NCI-H1436 (cell line): Measurements from ENCODE around the gene PRXL2A.
"Not testable (repeated sequence)": the region's sequence is repeated elsewhere in the genome, so short reads cannot be mapped to it uniquely, and the experiment has no call there.

Experiments used
- DNase-seq: peaks from one replicate; lab custom pipeline; 2025; lab: John Stamatoyannopoulos, UW

The PRXL2A gene, protein sequence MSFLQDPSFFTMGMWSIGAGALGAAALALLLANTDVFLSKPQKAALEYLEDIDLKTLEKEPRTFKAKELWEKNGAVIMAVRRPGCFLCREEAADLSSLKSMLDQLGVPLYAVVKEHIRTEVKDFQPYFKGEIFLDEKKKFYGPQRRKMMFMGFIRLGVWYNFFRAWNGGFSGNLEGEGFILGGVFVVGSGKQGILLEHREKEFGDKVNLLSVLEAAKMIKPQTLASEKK

DNA sequence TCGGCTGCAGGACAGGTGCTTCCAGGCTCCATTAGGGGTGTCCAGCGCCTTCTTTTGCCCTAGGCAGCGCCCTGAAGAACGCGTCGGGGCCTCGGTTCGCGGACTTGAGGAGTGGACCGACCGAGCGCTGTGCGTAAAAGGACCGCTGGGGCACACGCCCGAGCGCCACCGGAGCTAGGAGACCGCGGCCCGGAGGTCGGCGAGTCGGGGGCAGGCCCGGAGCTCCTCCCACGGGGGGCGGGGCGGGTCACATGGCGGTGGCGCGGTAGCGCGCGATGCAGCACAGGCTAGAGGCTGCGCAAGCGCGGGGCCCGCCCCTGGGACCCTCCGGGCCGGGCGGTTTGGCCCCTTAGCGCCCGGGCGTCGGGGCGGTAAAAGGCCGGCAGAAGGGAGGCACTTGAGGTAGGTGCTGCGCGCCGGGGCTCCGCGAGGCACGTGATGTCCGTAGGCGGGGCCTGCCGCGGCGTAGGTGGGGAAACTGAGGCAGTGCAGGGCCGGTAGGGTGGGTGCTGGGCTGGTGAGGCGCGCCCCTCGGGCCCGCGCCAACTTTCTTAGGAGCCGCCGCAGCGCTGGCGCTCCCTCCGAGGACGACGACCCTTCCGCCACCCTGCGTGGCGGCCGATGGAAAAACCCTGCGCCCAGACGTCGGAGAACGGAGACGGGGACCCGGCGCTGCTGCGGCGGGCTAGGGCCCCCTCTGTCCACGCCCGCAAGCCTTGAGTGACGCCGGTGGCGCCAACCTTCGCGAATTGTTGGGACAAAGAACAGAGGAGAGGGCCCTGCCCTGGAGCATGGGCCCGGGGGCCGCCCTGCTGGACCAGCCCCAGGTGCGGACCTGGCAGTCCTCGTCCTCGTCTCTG, at the start of gene PRXL2A:
TSS of gene PRXL2A (plus strand) at position 310 of the 860 bp plus-strand sequence. CDS start 11,917 bp downstream, outside the sequence.
- DNase-seq: peak; percentile 83

DNA sequence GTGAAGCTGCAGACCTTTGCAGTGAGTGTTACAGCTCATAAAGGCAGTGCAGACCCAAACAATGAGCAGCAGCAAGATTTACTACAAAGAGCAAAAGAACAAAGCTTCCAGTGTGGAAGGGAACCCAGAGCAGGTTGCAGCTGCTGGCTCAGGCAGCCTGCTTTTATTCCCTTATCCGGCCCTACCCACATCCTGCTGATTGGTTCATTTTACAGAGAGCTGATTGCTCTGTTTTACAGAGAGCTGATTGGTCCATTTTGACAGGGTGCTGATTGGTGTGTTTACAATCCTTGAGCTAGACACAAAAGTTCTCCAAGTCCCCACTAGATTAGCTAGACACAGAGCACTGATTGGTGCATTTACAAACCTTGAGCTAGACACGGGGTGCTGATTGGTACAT, 49.4 kb upstream of the PRXL2A start:
- DNase-seq: not testable (repeated sequence)

DNA sequence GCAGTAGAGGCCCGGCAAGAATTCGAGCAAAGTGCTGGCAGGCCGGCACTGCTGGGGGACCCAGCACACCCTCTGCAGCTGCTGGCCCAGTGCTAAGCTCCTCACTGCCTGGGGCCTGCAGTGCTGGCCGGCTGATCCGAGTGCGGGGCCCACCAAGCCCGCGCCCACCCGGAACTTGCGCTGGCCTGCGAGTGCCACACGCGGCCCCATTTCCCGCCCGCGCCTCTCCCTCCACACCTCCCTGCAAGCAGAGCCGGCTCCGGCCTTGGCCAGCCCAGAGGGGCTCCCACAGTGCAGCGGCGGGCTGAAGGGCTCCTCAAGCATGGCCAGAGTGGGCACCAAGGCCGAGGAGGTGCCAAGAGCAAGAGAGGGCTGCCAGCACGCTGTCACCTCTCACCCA, 48.7 kb upstream of the PRXL2A start:
- no peak for DNase-seq

DNA sequence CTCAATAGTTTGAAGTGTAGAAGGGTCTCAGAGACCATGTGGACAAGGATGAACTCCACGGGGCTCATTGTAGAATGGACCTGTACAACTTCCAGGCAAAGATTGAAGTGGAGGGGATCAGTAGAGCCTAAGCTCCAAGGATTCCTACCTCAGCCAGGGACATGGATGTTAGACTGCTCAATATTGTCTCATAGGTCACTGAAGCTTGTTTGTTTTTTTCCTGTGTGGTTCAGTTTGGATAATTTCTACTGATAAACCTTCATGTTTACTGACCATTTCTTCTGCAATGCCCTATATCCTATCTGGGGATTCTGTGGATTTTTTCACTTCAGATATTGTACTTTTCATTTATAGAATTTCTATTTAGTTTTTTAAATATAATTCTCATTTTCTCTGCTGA, 42.8 kb upstream of the PRXL2A start:
- DNase-seq: no peak

DNA sequence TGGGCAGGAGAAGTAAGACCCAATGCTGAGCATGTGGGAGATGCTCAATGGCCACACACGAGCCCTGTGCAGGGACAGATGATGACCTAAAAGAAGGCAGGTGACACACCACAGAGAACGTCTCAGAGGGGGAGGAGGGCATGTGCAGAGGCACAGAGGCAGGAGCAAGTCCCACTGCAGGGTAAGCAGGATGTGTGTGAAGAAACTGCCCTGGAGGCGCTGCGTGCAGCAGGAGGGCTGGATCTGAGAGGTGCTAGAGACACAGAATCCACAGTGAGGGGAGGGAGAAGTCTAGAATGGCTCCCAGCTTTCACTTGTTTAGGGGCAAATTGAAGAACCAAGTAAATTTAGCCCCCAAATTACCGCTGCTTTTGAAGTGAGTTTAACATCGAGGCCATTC, 36.9 kb upstream of the PRXL2A start:
- no peak for DNase-seq

DNA sequence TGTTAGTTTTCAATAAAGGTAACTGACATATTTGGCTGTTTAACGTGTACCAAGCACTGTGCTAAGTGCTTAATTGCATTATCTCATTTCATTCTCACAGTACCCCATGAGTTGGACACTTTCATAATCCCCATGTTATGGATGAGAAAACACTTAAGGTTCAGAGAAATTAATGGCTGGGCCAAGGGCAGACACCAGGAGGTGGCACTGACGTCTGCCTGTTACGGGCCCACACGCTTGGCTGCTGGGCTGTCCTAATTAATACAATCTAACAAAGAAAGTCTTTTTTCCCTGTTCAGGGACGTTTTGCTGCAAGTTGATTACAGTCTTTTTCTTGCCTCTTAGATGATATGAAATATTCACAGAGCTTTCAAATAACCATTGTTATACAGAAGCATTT, 35.7 kb upstream of the PRXL2A start:
- no peak for DNase-seq

DNA sequence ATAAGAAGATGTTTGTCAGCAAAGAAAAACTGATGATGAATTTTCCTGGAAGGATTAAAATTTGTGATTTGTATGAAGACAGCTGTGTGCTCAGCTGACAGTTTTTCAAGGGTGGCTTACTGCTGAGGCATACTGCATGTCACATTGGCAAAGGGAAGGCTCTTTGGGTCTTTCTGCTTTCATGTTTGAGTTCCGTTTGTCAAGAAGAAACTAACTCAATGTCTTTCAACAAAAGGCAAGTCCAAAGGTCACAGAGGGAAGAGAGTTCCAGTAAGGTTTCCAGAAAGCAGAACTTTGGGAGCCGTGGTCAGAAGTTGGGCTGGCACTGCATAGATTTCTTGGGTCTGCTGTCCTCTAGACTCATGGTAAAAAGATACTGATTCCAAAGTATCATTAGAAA, 34.8 kb upstream of the PRXL2A start:
- DNase-seq: no peak

DNA sequence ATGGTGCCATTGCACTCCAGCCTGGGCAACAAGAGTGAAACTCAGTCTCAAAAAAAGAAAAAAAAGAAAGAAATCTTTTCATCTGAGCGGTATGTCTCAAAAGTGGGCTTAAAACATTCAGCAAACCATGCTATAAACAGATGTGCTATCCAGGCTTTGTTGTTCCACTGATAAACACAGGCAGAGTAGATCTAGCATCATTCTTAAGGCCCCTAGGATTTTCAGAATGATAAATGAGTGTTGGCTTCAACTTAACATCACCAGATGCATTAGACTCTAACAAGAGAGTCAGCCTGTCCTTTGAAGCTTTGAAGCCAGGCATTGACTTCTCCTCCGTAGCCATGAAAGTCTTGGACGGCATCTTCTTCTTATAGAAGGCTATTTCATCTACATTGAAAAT, 28.6 kb upstream of the PRXL2A start:
- DNase-seq: no peak

DNA sequence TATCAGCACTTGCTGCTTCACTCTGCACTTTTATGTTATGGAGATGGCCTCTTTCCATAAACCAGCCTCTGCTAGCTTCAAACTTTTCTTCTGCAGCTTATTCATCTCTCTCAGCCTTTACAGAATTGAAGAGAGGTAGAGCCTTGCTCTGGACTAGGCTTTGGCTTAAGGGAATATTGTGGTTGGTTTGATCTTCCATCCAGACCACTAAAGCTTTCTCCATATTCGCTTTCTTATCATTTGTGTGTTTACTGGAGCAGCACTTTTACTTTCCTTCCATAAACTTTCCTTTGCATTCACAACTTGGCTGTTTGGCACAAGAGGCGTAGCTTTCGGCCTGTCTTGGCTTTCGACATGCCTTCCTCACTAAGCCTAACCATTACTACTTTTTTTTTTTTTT, 28.2 kb upstream of the PRXL2A start:
- DNase-seq: no peak

DNA sequence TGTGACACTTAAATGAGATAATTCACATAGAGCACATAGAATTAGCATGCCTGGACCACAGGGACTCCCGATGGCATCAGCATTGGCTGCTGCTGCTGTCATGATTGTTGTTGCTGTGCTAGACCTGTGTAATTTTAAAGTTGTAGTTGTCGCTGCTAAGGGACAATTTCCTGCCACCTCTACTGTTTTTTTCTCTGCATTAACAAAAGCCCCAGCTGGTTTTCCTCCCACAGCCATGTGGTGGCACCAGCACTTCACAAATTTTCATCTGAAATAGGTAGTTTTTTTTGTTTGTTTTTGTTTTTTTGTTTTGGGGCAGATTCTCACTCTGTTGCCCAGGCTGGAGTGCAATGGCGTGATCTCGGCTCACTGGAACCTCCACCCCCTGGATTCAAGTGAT, 25.4 kb upstream of the PRXL2A start:
- DNase-seq: no peak

DNA sequence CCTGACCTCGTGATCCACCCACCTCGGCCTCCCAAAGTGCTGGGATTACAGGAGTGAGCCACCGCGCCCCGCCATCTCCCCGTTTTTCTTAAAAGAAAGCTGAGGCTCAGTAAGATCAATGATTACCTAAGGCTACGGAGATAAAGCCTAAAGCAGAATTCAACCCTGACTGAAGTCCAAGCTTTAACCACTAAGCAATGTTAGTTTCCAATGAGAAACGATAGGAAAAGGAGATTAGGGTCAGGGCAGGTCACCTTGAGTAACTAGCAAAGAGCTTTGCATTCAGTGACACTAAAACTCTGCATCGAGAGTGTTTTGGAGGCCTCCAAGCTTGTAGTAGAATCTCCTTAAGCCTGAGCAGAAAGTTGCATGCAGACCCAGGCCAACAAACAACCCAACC, 17.6 kb upstream of the PRXL2A start:
- DNase-seq: no peak

DNA sequence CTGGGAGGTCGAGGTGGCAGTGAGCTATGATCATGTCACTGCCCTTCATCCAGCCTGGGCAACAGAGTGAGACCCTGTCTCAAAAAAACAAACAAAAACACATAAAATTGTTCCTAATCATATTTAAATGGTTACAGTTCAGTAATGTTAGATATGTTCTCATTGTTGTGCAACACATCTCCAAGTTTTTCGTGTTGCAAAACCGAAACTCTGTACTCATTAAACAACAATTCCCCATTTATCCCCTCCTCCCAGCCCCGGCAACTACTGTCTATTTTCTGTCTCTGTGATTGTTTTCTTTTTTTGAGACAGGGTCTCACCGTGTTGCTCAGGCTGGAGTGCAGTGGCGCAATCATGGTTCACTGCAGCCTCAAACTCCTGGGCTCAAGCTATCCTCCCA, 16.1 kb upstream of the PRXL2A start:
- no peak for DNase-seq

DNA sequence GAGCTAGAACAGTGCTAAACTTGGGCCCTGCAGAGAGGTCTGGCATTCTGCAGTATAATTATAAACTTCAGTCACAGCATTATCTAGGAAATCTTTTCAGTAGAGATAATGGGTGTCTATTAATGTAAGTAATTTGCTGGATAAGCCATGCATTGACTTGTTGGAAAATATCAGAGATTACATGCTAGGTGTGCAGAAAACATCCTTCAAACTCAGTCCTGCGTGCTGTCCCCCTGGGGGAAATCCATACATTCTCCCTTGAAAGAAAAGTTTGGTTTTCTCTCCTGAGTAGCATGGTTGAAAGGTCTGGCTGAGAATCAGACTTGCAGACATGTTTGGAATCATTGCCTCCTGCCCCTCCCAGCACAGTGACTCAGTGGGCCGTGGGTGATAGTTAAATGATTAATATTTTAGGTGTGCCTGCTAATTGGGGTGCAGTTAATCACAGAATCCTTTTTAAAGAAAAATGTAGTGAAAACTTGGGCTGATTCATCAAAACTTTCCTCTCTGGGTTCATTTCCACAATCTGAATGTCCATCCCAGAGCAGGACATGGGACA, 13.9 kb upstream of the PRXL2A start:
- DNase-seq: no peak

DNA sequence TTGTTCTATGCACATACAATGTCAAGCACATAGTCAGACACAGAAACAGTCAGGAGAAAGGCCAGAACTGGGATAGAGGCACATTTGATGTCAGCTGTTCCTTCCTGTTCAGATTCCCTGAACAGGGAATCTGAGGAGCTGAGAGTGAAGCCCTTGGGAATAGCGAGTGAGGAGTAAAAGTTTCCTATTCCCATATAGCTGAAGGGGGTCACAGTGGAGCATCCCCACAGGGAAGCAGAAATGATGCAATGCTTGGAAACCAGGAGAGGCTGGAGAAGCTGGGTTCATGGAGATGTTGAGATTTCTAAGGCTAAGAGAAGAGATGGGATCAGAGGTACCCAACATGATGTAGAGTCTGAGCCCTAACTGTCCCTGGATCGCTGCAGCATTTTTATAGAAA, 11.3 kb upstream of the PRXL2A start:
- no peak for DNase-seq

DNA sequence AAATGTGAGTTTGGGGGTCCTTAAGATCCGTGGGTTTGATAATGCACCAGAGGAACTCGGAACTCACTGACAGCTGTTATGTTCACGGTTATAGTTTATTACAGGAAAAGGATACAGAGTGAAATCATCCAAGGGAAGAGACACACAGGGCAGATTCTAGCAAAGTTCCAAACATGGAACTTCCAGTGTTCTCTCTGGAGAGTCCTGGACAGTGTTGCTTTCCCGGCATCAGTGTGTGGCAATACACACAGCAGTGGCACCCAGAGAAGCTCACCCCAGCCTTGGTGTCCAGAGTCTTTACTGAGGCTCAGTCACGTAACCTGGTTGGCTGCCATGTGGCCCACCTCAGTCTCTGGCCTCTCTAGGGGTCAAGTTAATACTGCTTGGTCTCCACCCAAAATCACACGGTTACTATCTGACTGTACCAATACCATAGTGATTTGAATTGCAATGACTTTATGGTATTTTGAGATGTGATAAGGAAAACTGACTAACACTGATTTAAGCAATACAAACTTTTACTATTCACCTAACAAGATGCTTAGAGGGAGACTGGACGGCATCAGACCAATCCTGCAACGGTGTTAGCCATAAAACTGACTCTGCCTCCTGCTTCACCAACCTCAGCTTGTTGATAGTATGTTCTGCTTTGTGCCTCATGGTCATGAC, 8.1 kb upstream of the PRXL2A start:
- no peak for DNase-seq

DNA sequence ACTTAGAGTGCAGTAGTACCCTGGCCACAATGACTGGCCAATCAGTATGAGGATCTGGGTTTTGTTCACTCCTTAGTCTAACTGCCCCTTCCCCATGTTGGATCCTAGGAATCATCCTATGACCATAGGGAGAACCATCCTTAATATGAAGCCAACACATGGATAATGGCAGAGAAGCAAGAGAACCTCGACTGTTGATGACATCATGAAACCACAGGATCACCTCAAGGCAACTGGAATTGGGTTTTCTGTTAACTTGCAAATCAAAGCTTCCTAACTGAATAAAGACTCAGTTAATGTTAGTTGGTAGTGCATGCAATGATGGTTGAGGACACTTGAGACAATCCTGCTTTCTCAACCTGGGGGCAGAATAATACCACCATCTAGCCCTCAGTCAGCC, 3.3 kb upstream of the PRXL2A start:
- no peak for DNase-seq

DNA sequence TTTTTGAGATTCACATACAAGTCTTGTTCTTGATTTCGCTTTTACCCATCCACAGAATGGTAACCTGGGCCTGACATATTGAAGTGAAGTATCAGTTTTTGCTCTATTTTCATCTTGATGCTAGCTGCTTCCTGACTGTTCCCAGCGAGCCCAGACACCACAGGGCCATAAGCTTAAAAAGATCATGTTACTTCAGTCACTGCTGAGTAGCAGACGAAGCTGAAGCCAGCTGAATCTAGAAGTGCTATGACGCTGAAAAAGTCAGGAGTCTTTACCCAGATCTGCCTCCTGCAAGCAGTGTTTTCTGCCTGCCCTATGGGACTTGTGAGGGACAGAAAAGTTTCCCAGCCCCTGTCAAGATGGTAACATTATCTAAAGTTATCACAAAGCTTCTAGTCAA, 2.7 kb upstream of the PRXL2A start:
- no peak for DNase-seq

DNA sequence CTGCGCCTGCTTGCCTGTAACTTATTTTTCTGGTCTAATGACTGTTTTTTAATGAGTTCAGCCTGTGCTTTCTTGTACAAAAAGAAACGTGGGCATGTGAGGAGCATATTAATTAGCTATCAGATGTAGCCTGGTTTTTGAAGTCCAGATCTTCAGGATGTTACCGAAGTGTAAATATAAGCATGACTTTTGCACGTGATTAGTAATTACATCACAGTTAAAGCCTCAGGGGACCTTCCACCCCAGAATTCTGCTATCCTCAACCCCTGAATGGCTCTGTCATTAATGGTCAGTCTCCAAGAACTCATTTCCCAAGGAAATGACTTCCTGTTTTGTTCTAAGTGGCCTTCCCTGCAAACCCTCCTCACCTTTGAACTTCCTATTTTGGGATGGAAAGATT, 2.1 kb upstream of the PRXL2A start:
- no peak for DNase-seq

DNA sequence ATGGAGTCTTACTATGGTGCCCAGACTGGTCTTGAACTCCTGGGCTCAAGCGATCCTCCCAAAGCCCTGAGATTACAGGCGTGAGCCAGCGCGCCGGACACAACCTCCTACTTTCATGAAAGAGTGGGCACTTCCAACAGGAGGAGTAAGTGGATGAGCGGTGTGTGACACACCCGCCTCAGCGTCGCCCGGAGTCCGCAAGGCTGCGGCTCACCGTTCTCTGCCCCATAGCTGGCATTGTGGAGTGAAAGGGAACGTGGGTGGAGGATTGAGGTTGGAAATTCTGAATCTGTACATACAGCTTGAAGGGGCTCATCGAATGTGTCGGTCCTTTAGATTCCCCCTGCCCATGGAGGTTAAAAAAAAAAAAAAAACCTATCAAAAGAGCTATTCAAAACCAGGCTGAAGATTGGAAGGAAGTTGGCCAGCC, 524 bp upstream of the PRXL2A start:
- DNase-seq: peak; percentile 17

DNA sequence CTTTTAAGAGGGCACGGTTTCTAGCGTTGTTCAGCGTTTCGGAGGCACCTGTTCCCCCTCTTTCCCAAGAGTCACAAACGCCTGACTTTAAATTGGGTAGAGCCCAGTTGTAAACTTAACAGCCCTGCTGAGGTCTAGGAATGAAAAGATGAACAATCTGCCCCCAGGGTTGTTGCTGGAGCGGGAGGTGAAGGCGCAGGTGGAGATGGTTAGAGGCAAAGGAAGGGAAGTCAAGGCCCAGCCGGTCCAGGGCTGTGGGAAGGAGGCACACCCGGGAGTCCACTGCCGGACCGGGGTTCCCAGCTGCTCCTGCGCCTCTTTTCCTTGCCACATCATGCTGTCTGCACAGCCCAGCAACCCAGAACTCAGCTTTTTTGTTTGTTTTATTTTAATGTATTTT, 770 bp downstream of the PRXL2A start:
- DNase-seq: no peak

DNA sequence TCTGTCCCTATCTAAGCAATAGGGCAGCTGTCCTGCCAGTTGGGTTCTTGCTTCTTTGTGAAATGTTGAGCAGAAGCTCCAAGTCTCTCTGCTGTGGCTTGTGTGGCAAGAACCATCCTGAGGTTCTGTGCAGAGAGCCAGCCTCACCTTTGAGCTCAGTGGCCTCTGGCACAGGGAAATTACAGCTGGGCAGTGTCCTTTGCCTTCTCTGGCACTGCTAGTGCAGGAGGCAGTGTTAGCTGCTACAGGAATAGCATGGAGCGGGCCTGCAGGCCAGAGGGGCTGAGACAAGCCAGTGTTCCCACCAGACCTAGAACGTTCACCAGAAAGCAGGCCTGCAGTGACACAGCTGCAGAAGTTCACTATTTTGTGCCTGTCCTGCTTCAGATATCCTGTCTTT, 1.8 kb downstream of the PRXL2A start:
- DNase-seq: no peak

DNA sequence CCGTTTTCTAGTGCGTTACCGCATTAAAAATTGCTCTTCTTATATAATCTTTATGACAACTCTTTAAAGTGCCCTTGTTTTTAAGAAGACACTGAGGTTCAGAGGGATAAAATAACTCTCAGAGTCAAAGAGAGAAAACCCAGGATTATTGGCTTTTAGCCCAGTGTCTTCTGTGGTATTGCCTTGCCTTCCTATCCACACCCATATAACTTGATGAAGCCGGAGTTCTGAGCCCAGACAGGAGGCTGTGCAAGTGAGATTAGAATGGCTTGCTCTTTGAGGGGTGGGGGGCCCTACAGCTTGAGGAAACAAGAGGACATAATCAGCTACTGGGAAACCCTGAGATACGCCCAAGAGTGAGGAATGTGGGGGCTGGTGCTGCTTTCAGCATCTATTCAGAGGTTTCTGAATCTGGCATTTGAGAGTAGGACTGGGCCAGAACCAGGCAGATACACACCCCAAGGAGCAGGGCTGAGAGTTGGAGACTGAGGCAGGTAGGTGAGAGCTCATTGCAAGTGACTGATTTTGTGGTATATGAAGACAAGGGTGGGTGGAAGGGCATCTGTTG, 2.3 kb downstream of the PRXL2A start:
- no peak for DNase-seq
